ENCODE data around the gene AGTRAP.

Gene AGTRAP

GRCh38 chr1:11748294-11749202 is 12.6 kb downstream of the AGTRAP start:
- TF ChIP-seq, protein P1, sequence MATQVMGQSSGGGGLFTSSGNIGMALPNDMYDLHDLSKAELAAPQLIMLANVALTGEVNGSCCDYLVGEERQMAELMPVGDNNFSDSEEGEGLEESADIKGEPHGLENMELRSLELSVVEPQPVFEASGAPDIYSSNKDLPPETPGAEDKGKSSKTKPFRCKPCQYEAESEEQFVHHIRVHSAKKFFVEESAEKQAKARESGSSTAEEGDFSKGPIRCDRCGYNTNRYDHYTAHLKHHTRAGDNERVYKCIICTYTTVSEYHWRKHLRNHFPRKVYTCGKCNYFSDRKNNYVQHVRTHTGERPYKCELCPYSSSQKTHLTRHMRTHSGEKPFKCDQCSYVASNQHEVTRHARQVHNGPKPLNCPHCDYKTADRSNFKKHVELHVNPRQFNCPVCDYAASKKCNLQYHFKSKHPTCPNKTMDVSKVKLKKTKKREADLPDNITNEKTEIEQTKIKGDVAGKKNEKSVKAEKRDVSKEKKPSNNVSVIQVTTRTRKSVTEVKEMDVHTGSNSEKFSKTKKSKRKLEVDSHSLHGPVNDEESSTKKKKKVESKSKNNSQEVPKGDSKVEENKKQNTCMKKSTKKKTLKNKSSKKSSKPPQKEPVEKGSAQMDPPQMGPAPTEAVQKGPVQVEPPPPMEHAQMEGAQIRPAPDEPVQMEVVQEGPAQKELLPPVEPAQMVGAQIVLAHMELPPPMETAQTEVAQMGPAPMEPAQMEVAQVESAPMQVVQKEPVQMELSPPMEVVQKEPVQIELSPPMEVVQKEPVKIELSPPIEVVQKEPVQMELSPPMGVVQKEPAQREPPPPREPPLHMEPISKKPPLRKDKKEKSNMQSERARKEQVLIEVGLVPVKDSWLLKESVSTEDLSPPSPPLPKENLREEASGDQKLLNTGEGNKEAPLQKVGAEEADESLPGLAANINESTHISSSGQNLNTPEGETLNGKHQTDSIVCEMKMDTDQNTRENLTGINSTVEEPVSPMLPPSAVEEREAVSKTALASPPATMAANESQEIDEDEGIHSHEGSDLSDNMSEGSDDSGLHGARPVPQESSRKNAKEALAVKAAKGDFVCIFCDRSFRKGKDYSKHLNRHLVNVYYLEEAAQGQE (IDR thresholded peaks at IDR 0.05; ENCODE audit: insufficient read depth in 1 of 2, low read depth in 2 of 2, low read length in 2 of 2), result no peak
- TF ChIP-seq TAF1 (IDR thresholded peaks at IDR 0.05; ENCODE audit: borderline replicate concordance, insufficient read depth, low read length) (no peak), SIN3A (IDR thresholded peaks at IDR 0.05; ENCODE audit: borderline replicate concordance, insufficient read depth, low read length) (no peak), FOXP2 (optimal IDR thresholded peaks at IDR 0.05; ENCODE audit: borderline replicate concordance, extremely low read depth, extremely low read length, insufficient read depth) (no peak), POLR2AphosphoS5 (IDR thresholded peaks at IDR 0.05; ENCODE audit: low read depth, low read length) (no peak)

DNA sequence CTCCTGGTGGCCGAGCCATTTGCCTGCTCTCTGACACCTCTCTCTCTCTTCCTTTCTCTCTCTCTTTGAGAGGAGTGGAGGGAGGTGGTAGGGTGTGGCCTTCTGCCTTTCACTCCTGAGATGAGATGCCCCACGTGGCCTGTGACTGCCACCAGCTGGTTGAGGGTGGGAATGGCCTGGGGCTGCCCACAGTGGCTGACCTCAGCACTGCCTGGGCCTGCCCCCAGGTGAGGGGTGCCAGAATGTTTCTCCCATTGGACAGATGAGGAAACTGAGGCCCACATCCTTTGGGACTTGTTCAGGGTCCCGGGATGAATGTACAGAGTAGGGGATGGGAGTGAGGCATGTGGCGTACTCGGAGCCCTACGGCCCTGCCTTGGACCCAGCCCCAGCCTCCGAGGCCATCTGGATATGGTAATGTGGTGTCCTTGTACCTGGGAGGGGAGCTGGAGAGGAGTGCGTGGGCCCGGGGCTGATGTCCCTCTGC is 13.3 kb downstream of the AGTRAP start:
- TF ChIP-seq POLR2AphosphoS5 (IDR thresholded peaks at IDR 0.05; ENCODE audit: low read depth, low read length) (no peak), TAF1 (IDR thresholded peaks at IDR 0.05; ENCODE audit: borderline replicate concordance, insufficient read depth, low read length) (no peak), SIN3A (IDR thresholded peaks at IDR 0.05; ENCODE audit: borderline replicate concordance, insufficient read depth, low read length) (no peak), FOXP2 (optimal IDR thresholded peaks at IDR 0.05; ENCODE audit: borderline replicate concordance, extremely low read depth, extremely low read length, insufficient read depth) (no peak)
- TF ChIP-seq, protein P1 (IDR thresholded peaks at IDR 0.05; ENCODE audit: insufficient read depth in 1 of 2, low read depth in 2 of 2, low read length in 2 of 2), result no peak

GRCh38 chr1:11749996-11750395 is 14.1 kb downstream of the AGTRAP start:
- TF ChIP-seq, protein P1 (IDR thresholded peaks at IDR 0.05; ENCODE audit: insufficient read depth in 1 of 2, low read depth in 2 of 2, low read length in 2 of 2), result no peak
- no peak for TF ChIP-seq TAF1 (IDR thresholded peaks at IDR 0.05; ENCODE audit: borderline replicate concordance, insufficient read depth, low read length)
- no peak for TF ChIP-seq FOXP2 (optimal IDR thresholded peaks at IDR 0.05; ENCODE audit: borderline replicate concordance, extremely low read depth, extremely low read length, insufficient read depth)
- TF ChIP-seq POLR2AphosphoS5 (IDR thresholded peaks at IDR 0.05; ENCODE audit: low read depth, low read length), result no peak
- no peak for TF ChIP-seq SIN3A (IDR thresholded peaks at IDR 0.05; ENCODE audit: borderline replicate concordance, insufficient read depth, low read length)

GRCh38 chr1:11751087-11751486 is 15.2 kb downstream of the AGTRAP start:
- TF ChIP-seq SIN3A (IDR thresholded peaks at IDR 0.05; ENCODE audit: borderline replicate concordance, insufficient read depth, low read length), result no peak
- TF ChIP-seq FOXP2 (optimal IDR thresholded peaks at IDR 0.05; ENCODE audit: borderline replicate concordance, extremely low read depth, extremely low read length, insufficient read depth), result no peak
- no peak for TF ChIP-seq TAF1 (IDR thresholded peaks at IDR 0.05; ENCODE audit: borderline replicate concordance, insufficient read depth, low read length)
- TF ChIP-seq, protein P1 (IDR thresholded peaks at IDR 0.05; ENCODE audit: insufficient read depth in 1 of 2, low read depth in 2 of 2, low read length in 2 of 2), result no peak
- TF ChIP-seq POLR2AphosphoS5 (IDR thresholded peaks at IDR 0.05; ENCODE audit: low read depth, low read length), result no peak

All from PFSK-1 (cell line).